Measurements from ENCODE around the gene CENPS.
"Not testable (repeated sequence)": the region's sequence is repeated elsewhere in the genome, so short reads cannot be mapped to it uniquely, and the experiment has no call there.

CENPS gene

DNA sequence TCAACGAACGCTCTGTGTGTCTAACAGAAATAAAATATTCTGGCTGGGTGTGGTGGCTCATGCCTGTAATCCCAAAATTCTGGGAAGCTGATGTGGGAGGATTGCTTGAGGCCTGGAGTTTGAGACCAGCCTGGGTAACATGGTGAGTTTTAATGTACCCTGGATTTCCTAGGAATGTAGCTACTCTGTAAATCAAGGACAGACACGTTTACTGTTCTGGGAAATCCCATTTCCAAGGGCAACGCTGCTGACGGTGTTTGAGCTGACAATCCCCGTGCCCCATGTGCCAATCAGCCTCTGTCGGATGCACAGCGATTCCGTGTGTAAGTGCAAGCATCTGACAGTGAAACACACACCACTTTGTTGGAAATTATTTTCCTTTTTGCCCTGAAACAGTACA is 27.6 kb downstream of the CENPS start:
- no peak overlapping the region for H3K27ac Mint-ChIP-seq

DNA sequence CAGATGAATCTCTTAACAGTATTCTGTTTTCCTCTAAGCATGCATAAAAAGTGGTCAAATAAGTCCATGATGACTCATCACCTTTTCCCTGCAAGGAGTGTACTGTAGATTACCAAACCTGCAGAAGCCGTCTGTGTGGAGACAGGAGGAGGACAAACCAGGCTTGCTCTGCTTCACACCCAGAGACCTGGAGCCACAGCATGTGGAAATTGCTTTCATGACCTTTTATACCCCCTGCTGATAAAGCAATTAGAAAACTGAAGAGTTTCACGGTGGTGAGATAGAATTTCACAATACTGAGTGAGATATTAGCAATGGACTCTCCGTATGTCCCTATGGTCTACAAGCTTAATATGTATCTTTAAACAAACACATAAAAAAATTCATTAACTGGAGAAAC is 29.0 kb downstream of the CENPS start:
- H3K36me3 Mint-ChIP-seq = peaks cover 2% of the 10 kb centered on the region
- no peaks in the 10 kb centered on the region for H3K27me3 Mint-ChIP-seq
- no peak overlapping the region for H3K4me3 Mint-ChIP-seq
- H3K27ac Mint-ChIP-seq = no peak overlapping the region
- no peaks in the 10 kb centered on the region for H3K9me3 Mint-ChIP-seq
- peaks cover 14% of the 10 kb centered on the region for H3K4me1 Mint-ChIP-seq

More for the DNA sequence above, 27.6 kb downstream of the CENPS start:
- Mint-ChIP-seq H3K36me3 (peaks cover 2% of the 10 kb centered on the region), H3K4me3 (no peak overlapping the region), H3K9me3 (no peaks in the 10 kb centered on the region), H3K27me3 (no peaks in the 10 kb centered on the region), H3K4me1 (peaks cover 14% of the 10 kb centered on the region)

- peaks cover 8% of the 10 kb centered on the region for H3K36me3 Mint-ChIP-seq
- peaks cover 9% of the 10 kb centered on the region for H3K4me1 Mint-ChIP-seq
These were observed 36.8 kb downstream of the CENPS start for GRCh38 chr1:10467078-10467477.

GRCh38 chr1:10470043-10470442 is 39.8 kb downstream of the CENPS start:
- Mint-ChIP-seq H3K27ac (no peak overlapping the region), H3K9me3 (no peaks in the 10 kb centered on the region), H3K4me1 (peaks cover 28% of the 10 kb centered on the region), H3K4me3 (no peak overlapping the region), H3K36me3 (peaks cover 8% of the 10 kb centered on the region), H3K27me3 (no peaks in the 10 kb centered on the region)

More at GRCh38 chr1:10467078-10467477, 36.8 kb downstream of the CENPS start:
- Mint-ChIP-seq H3K9me3 (no peaks in the 10 kb centered on the region), H3K27ac (no peak overlapping the region), H3K4me3 (no peak overlapping the region), H3K27me3 (no peaks in the 10 kb centered on the region)

GRCh38 chr1:10471411-10472219 is 41.4 kb downstream of the CENPS start:
- Mint-ChIP-seq H3K4me3 (peak overlapping the region; percentile 97), H3K36me3 (peaks cover 8% of the 10 kb centered on the region), H3K9me3 (no peaks in the 10 kb centered on the region), H3K27me3 (no peaks in the 10 kb centered on the region), H3K4me1 (peaks cover 42% of the 10 kb centered on the region), H3K27ac (peak overlapping the region; percentile 91)

GRCh38 chr1:10472220-10473144 is 42.2 kb downstream of the CENPS start, which contains the start of gene DFFA:
Gene DFFA (minus strand): TSS chr1:10472529. CDS start chr1:10472458, 71 bp downstream.
- no peaks in the 10 kb centered on the region for H3K9me3 Mint-ChIP-seq
- peak within 1 kb of the TSS; percentile 91 for H3K27ac Mint-ChIP-seq
- peaks cover 8% of the 10 kb centered on the region for H3K36me3 Mint-ChIP-seq
- H3K27me3 Mint-ChIP-seq = no peaks in the 10 kb centered on the region
- H3K4me3 Mint-ChIP-seq = peak within 1 kb of the TSS; percentile 97
- H3K4me1 Mint-ChIP-seq = peaks cover 43% of the 10 kb centered on the region

- Mint-ChIP-seq H3K27me3 (no peaks in the 10 kb centered on the region), H3K9me3 (no peaks in the 10 kb centered on the region), H3K27ac (peak overlapping the region; percentile 65), H3K36me3 (peaks cover 2% of the 10 kb centered on the region), H3K4me1 (peaks cover 39% of the 10 kb centered on the region), H3K4me3 (peak overlapping the region; percentile 97)
These were observed 43.0 kb downstream of the CENPS start for GRCh38 chr1:10473145-10473765.

- peak overlapping the region; percentile 92 for H3K27ac Mint-ChIP-seq
- H3K9me3 Mint-ChIP-seq, H3K36me3 Mint-ChIP-seq, H3K27me3 Mint-ChIP-seq: not testable (repeated sequence)
- H3K4me1 Mint-ChIP-seq = peaks cover 38% of the 10 kb centered on the region
- peak overlapping the region; percentile 98 for H3K4me3 Mint-ChIP-seq
These were observed 44.0 kb downstream of the CENPS start for GRCh38 chr1:10474309-10474612.

DNA sequence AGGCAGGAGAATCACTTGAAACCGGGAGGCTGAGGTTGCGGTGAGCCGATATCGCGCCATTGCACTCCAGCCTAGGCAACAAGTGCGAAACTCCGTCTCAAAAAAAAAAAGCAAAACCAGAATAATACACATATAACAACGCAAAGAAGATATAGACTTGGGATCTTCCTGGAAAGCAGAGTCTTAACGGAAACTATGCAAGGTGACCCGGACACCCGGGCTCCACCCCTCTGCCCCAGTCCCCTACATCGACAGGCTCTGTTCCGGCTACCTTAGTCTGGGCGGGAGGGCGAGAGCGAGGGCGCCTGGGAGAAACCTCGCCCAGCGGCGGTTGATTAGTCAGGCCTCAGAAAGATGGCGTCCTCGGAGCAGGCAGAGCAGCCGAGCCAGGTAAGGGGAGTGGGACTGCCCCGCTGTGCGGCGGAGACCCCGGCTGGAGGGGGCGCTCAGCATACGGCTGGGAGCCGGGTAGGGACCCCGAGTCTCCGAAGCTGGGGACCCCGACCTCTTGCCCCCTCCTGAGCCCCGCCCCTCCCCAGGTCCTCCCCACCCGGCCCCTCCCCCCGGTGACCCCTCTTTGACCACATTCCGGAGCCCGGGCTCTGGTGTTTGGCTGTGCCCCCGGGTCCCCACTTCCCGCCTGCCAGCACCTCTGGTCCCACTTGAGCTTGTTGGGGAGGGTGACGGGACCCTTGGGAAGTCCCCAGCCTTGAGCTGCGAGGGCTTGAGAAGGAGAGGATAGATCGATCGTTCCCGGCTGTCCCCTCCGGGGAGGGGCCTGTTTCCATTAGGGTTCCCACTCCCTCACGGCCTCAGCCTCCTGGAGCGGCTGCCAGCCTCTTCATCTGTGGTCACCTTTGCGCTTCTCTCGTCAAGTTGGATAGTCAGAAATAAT is 44.6 kb downstream of the CENPS start, which contains the start of gene PEX14:
PEX14 (plus strand) TSS at position 338 of the 895 bp plus-strand sequence; CDS start at position 355, 17 bp downstream.
- Mint-ChIP-seq H3K27ac (peak within 1 kb of the TSS; percentile 96), H3K36me3 (no peaks in the 10 kb centered on the region), H3K9me3 (no peaks in the 10 kb centered on the region), H3K4me3 (peak within 1 kb of the TSS; percentile 98), H3K27me3 (no peaks in the 10 kb centered on the region), H3K4me1 (peaks cover 38% of the 10 kb centered on the region)

DNA sequence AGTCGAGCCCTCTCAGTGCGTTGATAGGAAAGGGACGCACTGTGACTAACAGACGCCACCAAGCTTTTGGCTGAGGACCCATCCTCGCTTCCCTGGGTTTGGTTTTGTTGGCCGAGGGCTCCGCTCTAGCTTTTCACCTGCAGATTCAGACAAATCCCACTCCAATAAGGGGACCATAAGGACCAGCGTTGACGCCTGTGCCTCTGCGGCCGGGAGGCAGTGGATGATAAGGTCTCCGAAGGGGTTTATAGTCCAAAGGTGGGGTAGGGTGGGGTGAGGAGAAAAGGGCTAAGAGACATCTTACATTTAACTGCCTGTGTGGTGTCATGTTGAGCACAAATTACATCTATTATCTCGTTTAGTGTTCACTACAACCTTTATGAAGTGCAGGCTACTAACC is 45.3 kb downstream of the CENPS start:
- Mint-ChIP-seq H3K4me3 (peak overlapping the region; percentile 98), H3K27ac (peak overlapping the region; percentile 96), H3K27me3 (no peaks in the 10 kb centered on the region), H3K36me3 (no peaks in the 10 kb centered on the region), H3K9me3 (no peaks in the 10 kb centered on the region), H3K4me1 (peaks cover 38% of the 10 kb centered on the region)

DNA sequence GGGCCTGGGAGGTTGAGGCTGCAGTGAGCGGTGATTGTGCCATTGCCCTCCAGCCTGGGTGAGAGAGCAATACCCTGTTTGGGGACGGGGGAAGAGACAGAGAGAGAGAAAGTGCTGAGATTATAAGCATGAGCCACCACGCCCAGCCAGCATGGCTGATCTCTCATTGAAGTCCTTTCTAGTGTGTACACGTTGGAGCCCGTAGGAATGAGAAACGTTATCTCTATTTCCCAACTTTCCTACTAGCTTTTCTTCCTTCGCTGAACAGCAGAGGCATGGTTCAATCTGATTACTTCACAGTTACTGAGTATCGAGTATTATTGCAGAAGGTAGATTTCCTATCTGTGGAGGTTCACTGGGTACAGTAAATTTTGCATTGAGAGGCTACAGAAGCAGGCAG is 49.1 kb downstream of the CENPS start:
- no peaks in the 10 kb centered on the region for H3K27me3 Mint-ChIP-seq
- H3K4me3 Mint-ChIP-seq = no peak overlapping the region
- peaks cover 30% of the 10 kb centered on the region for H3K4me1 Mint-ChIP-seq
- H3K36me3 Mint-ChIP-seq = no peaks in the 10 kb centered on the region
- no peak overlapping the region for H3K27ac Mint-ChIP-seq
- no peaks in the 10 kb centered on the region for H3K9me3 Mint-ChIP-seq

GRCh38 chr1:10480614-10481013 is 50.4 kb downstream of the CENPS start:
- H3K36me3 Mint-ChIP-seq = peaks cover 3% of the 10 kb centered on the region
- H3K4me1 Mint-ChIP-seq = peaks cover 26% of the 10 kb centered on the region
- no peaks in the 10 kb centered on the region for H3K27me3 Mint-ChIP-seq
- no peaks in the 10 kb centered on the region for H3K9me3 Mint-ChIP-seq
- H3K4me3 Mint-ChIP-seq = no peak overlapping the region
- H3K27ac Mint-ChIP-seq = no peak overlapping the region

DNA sequence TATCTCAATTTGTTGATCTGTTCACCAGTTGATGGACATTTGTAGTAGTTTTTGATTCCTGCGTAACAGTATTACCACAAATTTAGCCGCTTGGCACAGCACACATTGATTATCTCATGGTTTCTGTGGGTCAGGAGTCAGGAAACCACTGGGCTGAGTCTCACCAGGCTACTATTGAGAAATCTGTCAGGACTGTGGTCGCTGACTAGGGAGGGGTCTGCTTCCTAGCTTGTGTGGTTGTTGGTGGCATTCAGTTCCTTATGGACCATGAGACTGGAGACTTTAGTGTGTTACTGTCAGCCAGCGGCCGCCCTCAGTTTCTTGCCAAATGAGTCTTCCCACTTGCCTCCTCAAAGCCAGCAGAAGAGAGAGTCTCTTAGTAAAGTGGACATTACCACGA is 54.3 kb downstream of the CENPS start:
- H3K27me3 Mint-ChIP-seq = no peaks in the 10 kb centered on the region
- peaks cover 10% of the 10 kb centered on the region for H3K36me3 Mint-ChIP-seq
- no peak overlapping the region for H3K27ac Mint-ChIP-seq
- H3K4me3 Mint-ChIP-seq = no peak overlapping the region
- peaks cover 22% of the 10 kb centered on the region for H3K4me1 Mint-ChIP-seq
- H3K9me3 Mint-ChIP-seq = no peaks in the 10 kb centered on the region

GRCh38 chr1:10489291-10490055 is 59.2 kb downstream of the CENPS start:
- H3K9me3 Mint-ChIP-seq = no peaks in the 10 kb centered on the region
- peaks cover 10% of the 10 kb centered on the region for H3K36me3 Mint-ChIP-seq
- H3K4me1 Mint-ChIP-seq = peaks cover 21% of the 10 kb centered on the region
- H3K27ac Mint-ChIP-seq = no peak overlapping the region
- no peaks in the 10 kb centered on the region for H3K27me3 Mint-ChIP-seq
- H3K4me3 Mint-ChIP-seq = no peak overlapping the region
